ENCODE results near the gene ADM2. TPM values are rescaled to one million over a fixed set of nuclear protein-coding genes. Genes with fewer than 3 reads are reported as not detected.
A peak's percentile ranks its signal among the peaks of the same experiment; 100 is the strongest.
"Not testable (repeated sequence)": the region's sequence is repeated elsewhere in the genome, so short reads cannot be mapped to it uniquely, and the experiment has no call there.

The ADM2 gene
- polyA plus RNA-seq, 12 donors = 0.16 to 1.6 (median 0.34) TPM; not detected in 2

GRCh38 chr22:50505776-50506610 lies 24.6 kb downstream of the ADM2 start:
- DNase-seq = no peak

- no peak for DNase-seq
These were observed 25.5 kb downstream of the ADM2 start for GRCh38 chr22:50506611-50507420.

- DNase-seq = no peak
These were observed 26.2 kb downstream of the ADM2 start, which contains the start of gene LMF2 for GRCh38 chr22:50507421-50507990. Gene LMF2, minus strand, starts transcription at chr22:50507702. Its CDS starts 27 bp downstream, at chr22:50507675.

- peak; percentile 99 for DNase-seq
These were observed 26.9 kb downstream of the ADM2 start, which contains the start of gene NCAPH2 for GRCh38 chr22:50507991-50508884. Gene NCAPH2, plus strand, starts transcription at chr22:50508224. Its CDS starts 114 bp downstream, at chr22:50508338.

GRCh38 chr22:50508897-50509296 lies 27.6 kb downstream of the ADM2 start:
- DNase-seq = no peak

GRCh38 chr22:50513175-50513574 lies 31.8 kb downstream of the ADM2 start:
- no peak for DNase-seq

- no peak for DNase-seq
These were observed 34.7 kb downstream of the ADM2 start for GRCh38 chr22:50516068-50516467.

GRCh38 chr22:50516891-50517290 lies 35.5 kb downstream of the ADM2 start:
- DNase-seq = no peak

- no peak for DNase-seq
These were observed 36.3 kb downstream of the ADM2 start for GRCh38 chr22:50517495-50518260.

- no peak for DNase-seq
These were observed 37.3 kb downstream of the ADM2 start for GRCh38 chr22:50518606-50519005.

- no peak for DNase-seq
These were observed 37.8 kb downstream of the ADM2 start for GRCh38 chr22:50519151-50519550.

- not testable (repeated sequence) for DNase-seq
These were observed 38.8 kb downstream of the ADM2 start for GRCh38 chr22:50520184-50520583.

- no peak for DNase-seq
These were observed 39.6 kb downstream of the ADM2 start for GRCh38 chr22:50520826-50521453.

- DNase-seq = no peak
These were observed 40.4 kb downstream of the ADM2 start for GRCh38 chr22:50521710-50522109.

- DNase-seq = no peak
These were observed 41.0 kb downstream of the ADM2 start for GRCh38 chr22:50522208-50522805.

GRCh38 chr22:50522806-50523438 lies 41.6 kb downstream of the ADM2 start:
- no peak for DNase-seq

GRCh38 chr22:50523458-50523805 lies 42.1 kb downstream of the ADM2 start:
- DNase-seq = no peak

- no peak for DNase-seq
These were observed 42.7 kb downstream of the ADM2 start for GRCh38 chr22:50523806-50524675.
